ENCODE data around the gene TBC1D3I.
"Not testable (repeated sequence)": the region's sequence is repeated elsewhere in the genome, so short reads cannot be mapped to it uniquely, and the experiment has no call there.

TBC1D3I gene

DNA sequence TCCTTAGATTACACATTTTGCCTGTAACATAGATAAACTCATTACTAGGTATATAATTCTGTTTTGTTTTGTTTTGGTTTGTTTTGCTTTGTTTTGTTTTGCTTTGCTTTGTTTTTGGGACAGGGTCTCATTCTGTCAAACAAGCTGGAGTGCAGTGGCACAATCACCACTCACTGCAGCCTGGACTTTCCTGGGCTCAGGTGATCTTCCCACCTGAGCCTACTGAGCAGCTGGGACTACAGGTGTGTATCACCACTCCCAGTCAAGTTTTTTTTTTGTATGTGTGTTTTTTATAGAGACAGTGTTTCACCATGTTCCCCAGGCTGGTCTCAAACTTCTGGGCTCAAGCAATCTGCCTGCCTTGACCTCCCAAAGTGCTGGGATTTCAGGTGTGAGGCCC is 54.8 kb downstream of the TBC1D3I start:
- H3K27ac ChIP-seq = peak overlapping the region; percentile 86
- no peaks in the 10 kb centered on the region for H3K9me3 ChIP-seq
- H3K36me3 ChIP-seq = no peaks in the 10 kb centered on the region
- no peaks in the 10 kb centered on the region for H3K27me3 ChIP-seq
- H3K4me1 ChIP-seq (ENCODE audit: control insufficient read depth in 1 of 2, insufficient read depth in 1 of 2, low read depth in 1 of 2, low read length in 1 of 2) = peaks cover 51 to 53% of the 10 kb centered on the region in 2 experiments
- TF ChIP-seq CTCF (IDR thresholded peaks at IDR 0.05) = no peak
- H3K4me3 ChIP-seq (ENCODE audit: low read depth in 1 of 2, low read length in 1 of 2) = no peak overlapping the region

DNA sequence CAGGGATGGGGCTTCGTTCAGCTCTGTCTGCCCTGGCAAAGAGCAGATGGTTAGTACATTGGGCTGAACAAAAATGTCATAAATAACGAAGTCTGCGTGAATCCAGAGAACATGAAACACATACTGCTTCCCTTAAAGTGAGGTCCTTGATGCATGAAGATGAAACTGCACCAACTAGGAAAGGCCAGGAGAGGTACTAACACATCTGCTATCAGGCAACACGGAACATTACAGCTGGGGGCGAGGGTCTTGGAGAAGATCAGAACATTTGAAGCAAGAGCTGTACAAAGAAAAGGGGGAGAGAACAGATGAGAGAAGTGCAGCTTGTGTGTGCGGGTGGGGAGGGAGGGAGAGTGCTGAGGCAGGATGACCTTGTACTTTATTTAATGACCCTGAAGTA is 57.0 kb downstream of the TBC1D3I start:
- not testable (repeated sequence) for H3K9me3 ChIP-seq; H3K4me3 ChIP-seq (ENCODE audit: low read depth in 1 of 2, low read length in 1 of 2); H3K36me3 ChIP-seq; H3K27ac ChIP-seq; H3K27me3 ChIP-seq
- peaks cover 40 to 42% of the 10 kb centered on the region in 2 experiments for H3K4me1 ChIP-seq (ENCODE audit: control insufficient read depth in 1 of 2, insufficient read depth in 1 of 2, low read depth in 1 of 2, low read length in 1 of 2)

GRCh38 chr17:36206486-36206821 is 57.9 kb downstream of the TBC1D3I start:
- H3K27me3 ChIP-seq; H3K36me3 ChIP-seq; H3K27ac ChIP-seq; H3K4me3 ChIP-seq (ENCODE audit: low read depth in 1 of 2, low read length in 1 of 2); H3K9me3 ChIP-seq: not testable (repeated sequence)
- H3K4me1 ChIP-seq (ENCODE audit: control insufficient read depth in 1 of 2, insufficient read depth in 1 of 2, low read depth in 1 of 2, low read length in 1 of 2) = peaks cover 40 to 42% of the 10 kb centered on the region in 2 experiments

DNA sequence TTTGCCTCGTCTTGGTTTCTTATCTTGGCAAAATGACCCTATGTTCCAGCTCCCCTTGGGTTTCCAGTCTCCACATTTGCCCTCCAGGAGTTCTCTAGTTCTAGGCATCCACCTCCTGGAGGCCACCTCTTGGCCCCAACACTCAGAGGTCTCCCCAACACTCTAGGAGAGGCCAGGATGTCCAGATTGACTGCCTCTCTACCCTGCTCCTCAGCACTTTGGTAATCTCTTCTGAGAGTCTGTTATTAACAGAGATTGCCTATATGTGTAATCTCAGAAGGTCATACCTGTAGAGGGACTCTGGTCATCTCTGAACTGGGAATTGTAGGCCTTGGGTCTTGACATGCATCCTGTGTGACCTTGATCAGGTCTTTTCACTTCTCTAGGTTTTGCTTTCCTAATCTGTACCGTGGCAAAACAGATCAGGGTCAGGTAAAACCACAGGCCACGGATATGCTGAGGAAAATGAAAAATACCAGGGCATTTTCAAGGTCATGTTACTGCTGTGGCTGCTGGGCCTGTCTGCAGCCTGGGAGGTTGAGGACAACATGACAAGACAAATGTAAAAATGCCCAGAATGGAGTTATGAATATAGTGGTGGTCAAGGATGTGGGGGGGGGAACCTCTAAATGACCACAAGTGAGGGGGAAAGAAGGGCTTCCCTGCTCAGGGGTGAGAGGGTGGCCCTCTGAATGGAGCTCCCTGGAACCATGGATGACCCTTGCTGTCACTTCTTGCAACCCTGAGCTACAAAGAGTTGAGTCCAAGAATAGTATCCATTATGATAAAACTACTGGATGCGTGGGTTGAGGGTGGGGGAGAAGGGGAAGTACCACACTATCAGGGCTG is 58.5 kb downstream of the TBC1D3I start:
- no peak for TF ChIP-seq CTCF (IDR thresholded peaks at IDR 0.05)
- no peak overlapping the region for H3K27ac ChIP-seq
- H3K9me3 ChIP-seq = no peaks in the 10 kb centered on the region
- no peak overlapping the region for H3K4me3 ChIP-seq (ENCODE audit: low read depth in 1 of 2, low read length in 1 of 2)
- no peaks in the 10 kb centered on the region for H3K27me3 ChIP-seq
- peaks cover 35 to 38% of the 10 kb centered on the region in 2 experiments for H3K4me1 ChIP-seq (ENCODE audit: control insufficient read depth in 1 of 2, insufficient read depth in 1 of 2, low read depth in 1 of 2, low read length in 1 of 2)
- no peaks in the 10 kb centered on the region for H3K36me3 ChIP-seq

- no peak overlapping the region for H3K27ac ChIP-seq
- H3K4me3 ChIP-seq (ENCODE audit: low read depth in 1 of 2, low read length in 1 of 2) = no peak overlapping the region
- peaks cover 26 to 31% of the 10 kb centered on the region in 2 experiments for H3K4me1 ChIP-seq (ENCODE audit: control insufficient read depth in 1 of 2, insufficient read depth in 1 of 2, low read depth in 1 of 2, low read length in 1 of 2)
- H3K9me3 ChIP-seq = no peaks in the 10 kb centered on the region
- no peaks in the 10 kb centered on the region for H3K27me3 ChIP-seq
- H3K36me3 ChIP-seq = no peaks in the 10 kb centered on the region
- TF ChIP-seq CTCF (IDR thresholded peaks at IDR 0.05) = no peak
These were observed 59.5 kb downstream of the TBC1D3I start for GRCh38 chr17:36204724-36205500.
